Uterine smooth muscle cell (primary cell): ENCODE measurements around the gene MBOAT1. TPM values are rescaled to one million over a fixed set of nuclear protein-coding genes. Genes with fewer than 3 reads are reported as not detected.

Experiments used
- total RNA-seq: library from RNA; depleted of rRNA; stranded (reverse); fragments of >200 nt; gene quantifications from 2 replicates; pipeline ENCODE4 v1.2.3, GENCODE V29; 2014

MBOAT1 gene, protein sequence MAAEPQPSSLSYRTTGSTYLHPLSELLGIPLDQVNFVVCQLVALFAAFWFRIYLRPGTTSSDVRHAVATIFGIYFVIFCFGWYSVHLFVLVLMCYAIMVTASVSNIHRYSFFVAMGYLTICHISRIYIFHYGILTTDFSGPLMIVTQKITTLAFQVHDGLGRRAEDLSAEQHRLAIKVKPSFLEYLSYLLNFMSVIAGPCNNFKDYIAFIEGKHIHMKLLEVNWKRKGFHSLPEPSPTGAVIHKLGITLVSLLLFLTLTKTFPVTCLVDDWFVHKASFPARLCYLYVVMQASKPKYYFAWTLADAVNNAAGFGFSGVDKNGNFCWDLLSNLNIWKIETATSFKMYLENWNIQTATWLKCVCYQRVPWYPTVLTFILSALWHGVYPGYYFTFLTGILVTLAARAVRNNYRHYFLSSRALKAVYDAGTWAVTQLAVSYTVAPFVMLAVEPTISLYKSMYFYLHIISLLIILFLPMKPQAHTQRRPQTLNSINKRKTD
- total RNA-seq: 6.5 and 11.6 TPM in 2 replicates

DNA sequence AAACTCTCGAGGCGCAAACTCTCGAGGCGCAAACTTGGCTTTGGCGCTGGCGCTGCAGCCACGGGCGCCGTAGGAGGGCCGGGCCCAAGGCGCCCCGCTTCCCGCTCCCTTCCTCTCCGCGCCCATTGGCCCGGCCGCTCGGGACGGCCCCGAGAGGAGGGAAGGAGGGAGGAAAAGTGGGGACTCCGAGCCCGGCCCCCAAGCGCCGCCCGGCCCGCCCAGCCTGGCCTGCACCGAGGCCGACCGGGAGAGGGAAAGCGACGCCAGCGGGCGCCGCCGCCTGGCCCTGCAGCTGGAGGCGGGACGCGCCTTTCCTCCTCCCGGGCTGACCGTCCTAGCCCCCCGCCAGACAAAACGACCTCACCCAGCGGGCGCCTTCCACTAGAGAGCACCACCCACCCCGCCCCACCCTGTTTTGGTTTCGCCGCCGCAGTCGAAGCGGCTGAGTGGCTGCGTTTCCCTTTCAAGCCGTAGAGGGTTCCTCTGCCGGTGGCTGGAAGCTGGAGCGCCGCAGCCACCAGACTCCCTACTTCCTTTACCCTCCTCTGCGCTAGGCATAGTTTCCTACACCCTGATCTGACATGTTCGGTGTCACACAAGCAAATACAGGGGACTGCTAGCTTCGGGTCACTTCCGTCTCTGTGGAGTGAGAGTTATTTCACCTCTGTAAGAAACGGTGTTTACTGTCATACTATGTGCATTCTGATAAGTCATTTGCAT, at the start of gene MBOAT1:
Gene MBOAT1 (minus strand): TSS at position 78 of the 720 bp plus-strand sequence. CDS start 235 bp downstream, outside the sequence.

Other genes with a start within 250 kb of the MBOAT1 start
- gene E2F3, start 189.4 kb upstream of the MBOAT1 start, total RNA-seq: 4.0 and 4.8 TPM in 2 replicates